ENCODE measurements around the gene STX7.

DNA sequence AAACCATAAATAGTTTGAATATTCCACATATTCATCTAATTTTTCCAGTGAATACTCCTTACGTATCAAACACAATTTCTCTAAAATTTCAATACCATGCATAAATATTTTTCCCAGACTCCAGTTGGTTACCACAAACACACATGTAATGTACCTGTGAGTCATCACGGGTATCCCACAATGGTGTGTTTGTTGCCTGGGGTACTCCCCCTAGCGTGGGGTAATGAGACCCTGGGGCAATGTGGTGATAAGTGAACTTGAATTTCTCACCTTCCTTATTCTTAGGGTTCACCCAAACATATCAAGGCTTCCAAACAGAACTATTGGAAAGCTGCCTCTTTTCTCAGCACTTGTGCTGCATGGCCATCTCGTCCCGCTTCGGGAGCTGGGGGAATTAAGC lies 51.0 kb downstream of the STX7 start:
- TF ChIP-seq EZH2 (IDR thresholded peaks at IDR 0.05; ENCODE audit: borderline replicate concordance, low read length) (no peak), CTCF (IDR thresholded peaks at IDR 0.05; ENCODE audit: low read length) (no peak)

Measured in OCI-LY1 (cell line).